PFSK-1 (cell line): ENCODE data around the gene RPH3AL.

ENCODE experiments used
- POLR2AphosphoS5 ChIP-seq: IDR thresholded peaks from 2 replicates; pipeline ENCODE4 v1.6.1; 2012; ENCODE audit warnings: low read depth, mild to moderate bottlenecking, control low read depth, low read length, moderate library complexity
- REST ChIP-seq, 2 experiments: IDR thresholded peaks; 2 replicates each; pipeline versions ENCODE4 v1.6.1 to v1.8.0; 2011 to 2012; ENCODE audit warnings: low read depth in 2 of 2, low read length in 2 of 2, control low read depth in 1 of 2, inconsistent platforms in 1 of 2, mild to moderate bottlenecking in 1 of 2, moderate library complexity in 1 of 2; ENCODE audit not compliant: insufficient read depth in 1 of 2

GRCh38 chr17:260944-261343, 91.7 kb downstream of the RPH3AL start:
- TF ChIP-seq REST (IDR thresholded peaks at IDR 0.05; ENCODE audit: insufficient read depth in 1 of 2, low read depth in 2 of 2, low read length in 2 of 2) (no peak), POLR2AphosphoS5 (no peak)
